Heart right ventricle (tissue), 16 donors: Measurements from ENCODE around the gene GPHN. TPM values are rescaled to one million over a fixed set of nuclear protein-coding genes. Genes with fewer than 3 reads are reported as not detected.

Experiments
- ATAC-seq, 8 donors: fragments of 200-7000 bp; cut with Tn5 transposase; one replicate each; pipeline ENCODE4 v1.9.1; 2020; ENCODE audit warnings: mild to moderate bottlenecking in 8 of 8, moderate library complexity in 8 of 8, moderate number of reproducible peaks in 1 of 8
- DNase-seq, 2 donors: peaks; one replicate each; pipeline ENCODE4 v3.0.0-alpha.2; 2020
- H3K27ac ChIP-seq, 10 donors: fragments of 200-600 bp; sonication (generic) in 2 of 10; one replicate each; pipeline versions ENCODE4 v1.5.0 to v1.8.0; 2020 to 2022; ENCODE audit warnings: mild to moderate bottlenecking in 3 of 10
- H3K27me3 ChIP-seq, 7 donors: fragments of 200-600 bp; one replicate each; pipeline ENCODE4 v1.8.0; 2021 to 2022; ENCODE audit warnings: mild to moderate bottlenecking in 2 of 7
- H3K36me3 ChIP-seq, 9 donors: fragments of 200-600 bp; sonication (generic) in 1 of 9; one replicate each; pipeline versions ENCODE4 v1.5.0 to v1.8.0; 2020 to 2022; ENCODE audit warnings: mild to moderate bottlenecking in 2 of 9
- H3K4me1 ChIP-seq, 9 donors: fragments of 200-600 bp; sonication (generic) in 1 of 9; one replicate each; pipeline versions ENCODE4 v1.5.0 to v1.8.0; 2020 to 2022; ENCODE audit warnings: mild to moderate bottlenecking in 4 of 9
- H3K4me3 ChIP-seq, 10 donors: fragments of 200-600 bp; sonication (generic) in 2 of 10; one replicate each; pipeline versions ENCODE4 v1.5.0 to v1.8.0; 2020 to 2022; ENCODE audit warnings: mild to moderate bottlenecking in 7 of 10, moderate library complexity in 2 of 10
- H3K9me3 ChIP-seq, 11 donors: fragments of 200-600 bp in 10 of 11; sonication (generic) in 2 of 11; one replicate each; pipeline versions ENCODE4 v1.5.0 to v1.8.0; 2013 to 2022; ENCODE audit warnings: mild to moderate bottlenecking in 2 of 11, control low read depth in 1 of 11, moderate library complexity in 1 of 11
- WGBS, 2 donors: extraction: QIAGEN DNeasy Blood & Tissue Kit; methylation state at CpG; one replicate each; pipeline ENCODE4 v1.1.7; 2013; ENCODE audit warnings: inconsistent platforms in 1 of 2; 5-methylcytosine and 5-hydroxymethylcytosine counted together
- intact Hi-C, 10 donors: fragments of 100-400 bp; cut with DNase I; formaldehyde crosslinking; loops; one replicate each; pipeline versions ENCODE4 v1.11.1 to v1.14.2; 2022
- polyA plus RNA-seq, 2 donors: library from polyadenylated mRNA; stranded (reverse); fragments of 200-250 nt; gene quantifications; one replicate each; pipeline ENCODE4 v1.2.3, GENCODE V29; 2013
- total RNA-seq, 10 donors: library from RNA; stranded (reverse); fragmentation: NEBNext Ultra II Directional in 3 of 10; extraction: Animal tissue kit (Norgen Biotek cat#: 25700) in 3 of 10; gene quantifications; one replicate each; pipeline versions ENCODE4 v1.2.1 to v1.2.4, GENCODE V29; 2021 to 2023
- TF ChIP-seq, protein P1 (sequence below), 9 donors: fragments of 200-600 bp; sonication (generic) in 2 of 9; IDR thresholded peaks; one replicate each; pipeline versions ENCODE4 v1.5.0 to v1.8.0; 2021 to 2022; ENCODE audit warnings: antibody characterized with exemption in 9 of 9, mild to moderate bottlenecking in 5 of 9, moderate library complexity in 1 of 9
- donor health status: Arrhythmogenic right ventricular cardiomyopathy.
- donor health status: ischemic (EF 13 %, LVEDD 7.1; RV severe dilation, severe dysfunction).
- donor health status: healthy with polysubstance abuse.
- donor health status: DM: no; HTN: yes; CAD: no.
- donor health status: DM: no; HTN: no; CAD: no.
- donor health status: ischemic (EF 25% LVEDD 6.9; RV normal size, moderate dysfunction).
- donor health status: ischemic (EF 25% LVEDD 5.7; RV mildly dilated, moderate dysfunction).
- donor health status: healthy.
- donor health status: DM: yes; HTN: yes; CAD: no.
- donor health status: Ischemic cardiomyopathy.
- donor health status: ischemic (EF 35%, LVEDD 5.7; RV mildly dilated, moderate dysfunction).
- donor health status: nonischemic (EF 11% LVEDD 7.7; RV severe dilation, severe dysfunction).
- donor health status: DM: yes; HTN: yes; CAD: no.
- donor health status: PGD.
- donor health status: ischemic (EF 29% LVEDD 5.4; RV normal size, mild dysfunction).
- donor health status: nonischemic (EF 23%, LVEDD 6.1; RV moderate dilation, normal function).

Gene GPHN
- total and polyA plus RNA-seq, 12 donors, result 12.2 to 48.0 (median 32.2) TPM

DNA sequence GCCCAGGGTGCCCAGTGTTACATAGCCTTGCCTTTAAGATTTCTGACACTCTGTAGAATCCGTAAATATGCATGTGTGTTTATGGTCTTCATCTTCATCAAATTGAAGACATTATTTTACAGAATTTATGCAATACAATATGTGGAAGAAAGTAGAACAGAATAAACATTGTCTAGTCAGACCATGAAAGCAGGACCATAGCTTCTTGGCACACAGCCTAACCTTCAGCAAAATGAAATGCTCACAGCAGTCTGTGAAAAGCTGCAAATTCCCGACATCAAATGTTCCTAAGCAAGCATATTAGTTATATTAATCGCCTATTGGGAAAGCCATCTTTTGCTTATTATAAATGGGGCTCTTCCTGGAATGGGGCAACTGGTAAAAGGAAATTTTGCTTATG is 570.0 kb downstream of the GPHN start:
- no peak for DNase-seq
- Histone ChIP-seq H3K4me3 (no peak overlapping the region), H3K9me3 (peaks cover 0 to 21% (median 16%) of the 10 kb centered on the region in 11 donors), H3K36me3 (peaks cover 0 to 12% (median 0%) of the 10 kb centered on the region in 9 donors), H3K27ac (no peak overlapping the region), H3K4me1 (no peaks in the 10 kb centered on the region), H3K27me3 (no peaks in the 10 kb centered on the region)
- ATAC-seq, result no peak
- intact Hi-C loops, result no loop called here
- WGBS, 2 donors, result 82 to 85% methylated on average over 3 of the region's 3 CpGs
- TF ChIP-seq, protein P1, sequence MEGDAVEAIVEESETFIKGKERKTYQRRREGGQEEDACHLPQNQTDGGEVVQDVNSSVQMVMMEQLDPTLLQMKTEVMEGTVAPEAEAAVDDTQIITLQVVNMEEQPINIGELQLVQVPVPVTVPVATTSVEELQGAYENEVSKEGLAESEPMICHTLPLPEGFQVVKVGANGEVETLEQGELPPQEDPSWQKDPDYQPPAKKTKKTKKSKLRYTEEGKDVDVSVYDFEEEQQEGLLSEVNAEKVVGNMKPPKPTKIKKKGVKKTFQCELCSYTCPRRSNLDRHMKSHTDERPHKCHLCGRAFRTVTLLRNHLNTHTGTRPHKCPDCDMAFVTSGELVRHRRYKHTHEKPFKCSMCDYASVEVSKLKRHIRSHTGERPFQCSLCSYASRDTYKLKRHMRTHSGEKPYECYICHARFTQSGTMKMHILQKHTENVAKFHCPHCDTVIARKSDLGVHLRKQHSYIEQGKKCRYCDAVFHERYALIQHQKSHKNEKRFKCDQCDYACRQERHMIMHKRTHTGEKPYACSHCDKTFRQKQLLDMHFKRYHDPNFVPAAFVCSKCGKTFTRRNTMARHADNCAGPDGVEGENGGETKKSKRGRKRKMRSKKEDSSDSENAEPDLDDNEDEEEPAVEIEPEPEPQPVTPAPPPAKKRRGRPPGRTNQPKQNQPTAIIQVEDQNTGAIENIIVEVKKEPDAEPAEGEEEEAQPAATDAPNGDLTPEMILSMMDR (IDR thresholded peaks at IDR 0.05), result no peak

DNA sequence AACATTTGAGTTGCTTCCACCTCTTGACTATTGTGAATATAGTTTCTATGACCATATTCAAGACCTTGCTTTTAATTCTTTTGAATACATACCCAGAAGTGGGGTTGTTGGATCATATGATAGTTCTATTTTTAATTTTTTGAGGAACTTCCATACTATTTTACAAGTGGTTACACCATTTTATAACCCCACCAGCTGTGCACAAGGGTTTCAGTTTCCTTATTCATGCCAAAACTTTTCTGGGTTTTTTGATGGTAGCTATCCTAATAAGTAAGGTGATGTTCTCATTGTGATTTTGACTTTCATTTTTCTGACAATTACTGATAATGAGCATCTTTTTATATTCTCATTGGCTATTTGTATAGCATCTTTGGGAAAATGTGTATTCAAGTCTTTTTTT is 571.9 kb downstream of the GPHN start:
- no peak overlapping the region for H3K27ac ChIP-seq
- no peaks in the 10 kb centered on the region for H3K27me3 ChIP-seq
- ATAC-seq (no peak), DNase-seq (no peak)
- TF ChIP-seq, protein P1 (IDR thresholded peaks at IDR 0.05), result no peak
- intact Hi-C loops, result no loop called here
- H3K4me1 ChIP-seq, result no peaks in the 10 kb centered on the region
- H3K36me3 ChIP-seq, result peaks cover 0 to 12% (median 0%) of the 10 kb centered on the region in 9 donors
- no peak overlapping the region for H3K4me3 ChIP-seq
- H3K9me3 ChIP-seq, result peaks cover 0 to 21% (median 16%) of the 10 kb centered on the region in 11 donors

DNA sequence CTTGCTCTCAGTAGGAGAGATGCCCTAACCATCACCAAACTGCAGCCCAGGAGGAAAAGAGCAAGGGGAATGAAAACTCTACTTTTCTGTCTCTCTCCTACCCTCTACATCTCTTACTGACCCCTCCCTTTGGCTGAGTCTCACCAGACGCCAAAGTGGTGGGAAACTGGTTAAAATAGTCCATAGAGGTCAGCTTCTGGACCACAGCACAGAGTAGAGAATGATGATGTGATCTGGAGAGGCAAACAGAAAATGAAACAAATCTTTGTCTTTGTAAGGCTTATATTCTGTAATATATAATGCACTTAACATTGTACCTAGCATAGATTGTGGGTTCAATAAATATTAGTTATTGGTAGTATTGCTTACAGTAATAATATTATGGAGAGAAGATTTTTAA is 600.3 kb downstream of the GPHN start:
- H3K27ac ChIP-seq, result no peak overlapping the region
- H3K27me3 ChIP-seq, result no peaks in the 10 kb centered on the region
- WGBS, 2 donors, result 83 to 98% methylated on average over 1 of the region's 1 CpG
- intact Hi-C loops, result loop anchor here in 1 of 10 donors (10.0 kb wide), 1 partner anchor 613 kb away; no protein-coding TSS in a partner anchor
- peaks cover 0 to 55% (median 6%) of the 10 kb centered on the region in 9 donors for H3K36me3 ChIP-seq
- no peak overlapping the region for H3K4me3 ChIP-seq
- H3K4me1 ChIP-seq, result no peaks in the 10 kb centered on the region
- peaks cover 0 to 35% (median 19%) of the 10 kb centered on the region in 11 donors for H3K9me3 ChIP-seq
- TF ChIP-seq, protein P1 (IDR thresholded peaks at IDR 0.05), result no peak
- no peak for ATAC-seq
- DNase-seq, result no peak

DNA sequence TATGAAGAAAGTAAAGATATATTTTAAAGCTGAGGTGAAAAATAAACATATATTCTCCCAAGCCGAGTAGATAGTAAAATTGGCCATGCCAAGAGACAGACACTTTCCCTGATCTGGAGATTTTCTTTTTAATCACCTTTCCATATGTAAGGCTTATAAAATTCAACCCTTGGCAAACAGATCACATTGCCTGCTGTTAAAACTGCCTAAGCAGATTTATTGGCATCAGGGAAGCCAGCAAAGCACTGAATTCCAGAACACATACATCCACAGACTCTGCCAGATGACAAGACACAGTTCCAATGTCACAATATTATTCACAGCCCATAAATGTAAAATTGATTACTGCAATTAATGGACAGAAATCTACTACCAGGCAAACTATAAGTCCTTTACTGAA is 603.1 kb downstream of the GPHN start:
- H3K27me3 ChIP-seq, result no peaks in the 10 kb centered on the region
- H3K4me3 ChIP-seq, result no peak overlapping the region
- H3K9me3 ChIP-seq, result peaks cover 0 to 9% (median 2%) of the 10 kb centered on the region in 11 donors
- ATAC-seq, result no peak
- DNase-seq, result no peak
- TF ChIP-seq, protein P1 (IDR thresholded peaks at IDR 0.05), result no peak
- intact Hi-C loops, result loop anchor here in 2 of 10 donors (10.0 kb wide), 2 partner anchors 626 to 746 kb away; partner anchors contain the start of gene CCDC196 (in 1 of the 2)
- 73 to 87% methylated on average over 1 of the region's 1 CpG for WGBS, 2 donors
- peaks cover 0 to 42% (median 0%) of the 10 kb centered on the region in 9 donors for H3K36me3 ChIP-seq
- H3K4me1 ChIP-seq, result no peaks in the 10 kb centered on the region
- H3K27ac ChIP-seq, result no peak overlapping the region
